GM12872 (cell line): ENCODE data around the gene SLC6A3.

Experiments used
- CTCF ChIP-seq: IDR thresholded peaks from 3 replicates; pipeline ENCODE4 v1.5.1; 2011; ENCODE audit warnings: low read depth, mild to moderate bottlenecking, low read length, moderate library complexity; ENCODE audit not compliant: insufficient read depth

The SLC6A3 gene

GRCh38 chr5:1378096-1378495, 67.1 kb downstream of the SLC6A3 start:
- no peak for TF ChIP-seq CTCF

GRCh38 chr5:1376981-1377380, 68.3 kb downstream of the SLC6A3 start:
- TF ChIP-seq CTCF = no peak

GRCh38 chr5:1375871-1376810, 69.1 kb downstream of the SLC6A3 start:
- no peak for TF ChIP-seq CTCF

- no peak for TF ChIP-seq CTCF
These were observed 70.6 kb downstream of the SLC6A3 start for GRCh38 chr5:1374679-1375055.

- TF ChIP-seq CTCF = no peak
These were observed 71.1 kb downstream of the SLC6A3 start for GRCh38 chr5:1374030-1374678.

- no peak for TF ChIP-seq CTCF
These were observed 73.8 kb downstream of the SLC6A3 start for GRCh38 chr5:1371218-1371971.

- no peak for TF ChIP-seq CTCF
These were observed 75.2 kb downstream of the SLC6A3 start for GRCh38 chr5:1370006-1370405.
